SK-N-SH (cell line): ENCODE results near the gene CFAP47. TPM values are rescaled to one million over a fixed set of nuclear protein-coding genes. Genes with fewer than 3 reads are reported as not detected.

Experiments used
- CTCF ChIA-PET: fragments of 300-600, 350-600 bp; formaldehyde crosslinking; extraction: SDS; loops from one replicate; lab custom pipeline; 2021; lab: Yijun Ruan, JAX
- POLR2A ChIA-PET: fragments of 350-600 bp; sonication (Branson Sonifier 250); formaldehyde crosslinking; extraction: SDS; loops from one replicate; lab custom pipeline; 2020; ENCODE audit warnings: antibody characterized with exemption, inconsistent platforms; lab: Yijun Ruan, JAX
- DNase-seq: peaks from one replicate; pipeline ENCODE4 v3.0.0; 2012
- H2AFZ ChIP-seq: fragments of 200-600 bp; sonication (generic); 2 replicates; pipeline ENCODE4 v1.8.1; 2016; ENCODE audit warnings: antibody characterized with exemption, mild to moderate bottlenecking, low read depth
- H3F3A ChIP-seq: fragments of 200-600 bp; sonication (generic); replicated peaks from 2 replicates; pipeline ENCODE3; 2016; ENCODE audit warnings: antibody characterized with exemption, mild to moderate bottlenecking; ENCODE audit not compliant: insufficient read depth
- H3K27ac ChIP-seq, 2 experiments: fragments of 200-500 bp in 1 of 2; fragments of 200-600 bp in 1 of 2; sonication (Bioruptor generic) in 1 of 2; sonication (generic), shearing (Covaris generic) in 1 of 2; 2 replicates each; pipeline versions ENCODE4 v1.5.1 to v1.6.1; 2014 to 2016; ENCODE audit warnings: low read depth in 2 of 2, inconsistent platforms in 1 of 2, low read length in 1 of 2, mild to moderate bottlenecking in 1 of 2, mixed read lengths in 1 of 2
- H3K27me3 ChIP-seq: fragments of 200-600 bp; sonication (generic), shearing (Covaris generic); 2 replicates; pipeline ENCODE4 v1.6.1; 2016; ENCODE audit warnings: mixed run types; ENCODE audit not compliant: insufficient read depth
- H3K36me3 ChIP-seq, 2 experiments: fragments of 200-500 bp in 1 of 2; fragments of 200-600 bp in 1 of 2; sonication (Bioruptor generic) in 1 of 2; sonication (generic) in 1 of 2; replicated peaks in 1 of 2; 2 replicates each; pipeline versions ENCODE3 to v1.5.1; 2014 to 2016; ENCODE audit warnings: low read length in 1 of 2, mild to moderate bottlenecking in 1 of 2; ENCODE audit not compliant: insufficient read depth in 2 of 2, control insufficient read depth in 1 of 2
- H3K4me1 ChIP-seq, 2 experiments: fragments of 200-500 bp in 1 of 2; fragments of 200-600 bp in 1 of 2; sonication (Bioruptor generic) in 1 of 2; sonication (generic), shearing (Covaris generic) in 1 of 2; 2 replicates each; pipeline versions ENCODE4 v1.5.1 to v1.6.1; 2014 to 2016; ENCODE audit warnings: low read depth in 1 of 2, low read length in 1 of 2, mixed run types in 1 of 2; ENCODE audit not compliant: insufficient read depth in 2 of 2, control insufficient read depth in 1 of 2
- H3K4me2 ChIP-seq: fragments of 200-600 bp; sonication (generic), shearing (Covaris generic); 2 replicates; pipeline ENCODE4 v1.6.1; 2017; ENCODE audit warnings: mixed run types
- H3K4me3 ChIP-seq, 2 experiments: fragments of 200-500 bp in 1 of 2; fragments of 200-600 bp in 1 of 2; sonication (Bioruptor generic) in 1 of 2; sonication (generic), shearing (Covaris generic) in 1 of 2; 2 replicates each; pipeline versions ENCODE4 v1.5.1 to v1.8.1; 2014 to 2016; ENCODE audit warnings: low read depth in 2 of 2, inconsistent platforms in 1 of 2, low read length in 1 of 2, mild to moderate bottlenecking in 1 of 2, mixed read lengths in 1 of 2, moderate library complexity in 1 of 2
- H3K79me2 ChIP-seq: fragments of 200-600 bp; sonication (generic); 2 replicates; pipeline ENCODE4 v1.8.1; 2017; ENCODE audit warnings: mild to moderate bottlenecking; ENCODE audit not compliant: insufficient read depth
- H3K9ac ChIP-seq: fragments of 200-600 bp; sonication (generic); 2 replicates; pipeline ENCODE4 v1.6.1; 2017; ENCODE audit warnings: mixed run types
- H3K9me2 ChIP-seq: fragments of 200-600 bp; sonication (generic); 2 replicates; pipeline ENCODE4 v1.6.1; 2017; ENCODE audit warnings: mixed run types
- H3K9me3 ChIP-seq: fragments of 200-600 bp; sonication (generic); 2 replicates; pipeline ENCODE4 v1.6.1; 2017; ENCODE audit warnings: mixed run types, mild to moderate bottlenecking, moderate library complexity
- H4K20me1 ChIP-seq: fragments of 200-600 bp; sonication (generic); 2 replicates; pipeline ENCODE4 v1.6.1; 2017; ENCODE audit warnings: mild to moderate bottlenecking, mixed run types; ENCODE audit not compliant: insufficient read depth
- CHD2 ChIP-seq: fragments of 150-350 bp; IDR thresholded peaks from 2 replicates; pipeline ENCODE4 v1.6.1; 2018; ENCODE audit warnings: low read length; ENCODE audit not compliant: partially characterized antibody
- ELF1 ChIP-seq: IDR thresholded peaks from 2 replicates; pipeline ENCODE4 v1.4.0; 2012
- EP300 ChIP-seq, 2 experiments: IDR thresholded peaks; 2 replicates each; pipeline versions ENCODE4 v1.4.0 to v1.6.1; 2012; ENCODE audit warnings: borderline replicate concordance in 1 of 2, low read depth in 1 of 2, low read length in 1 of 2
- FOXJ3 ChIP-seq: sonication (generic); formaldehyde crosslinking; IDR thresholded peaks from 2 replicates; pipeline ENCODE4 v1.5.1; 2020; ENCODE audit warnings: mild to moderate bottlenecking, missing genetic modification reagents
- GABPA ChIP-seq: IDR thresholded peaks from 2 replicates; pipeline ENCODE4 v1.4.0; 2012; ENCODE audit warnings: low read depth, mild to moderate bottlenecking
- RXRA ChIP-seq: IDR thresholded peaks from 2 replicates; pipeline ENCODE4 v1.4.0; 2012; ENCODE audit warnings: low read depth, mild to moderate bottlenecking, borderline replicate concordance
- TEAD4 ChIP-seq: IDR thresholded peaks from 2 replicates; pipeline ENCODE4 v1.4.0; 2012; ENCODE audit warnings: mild to moderate bottlenecking, borderline replicate concordance; ENCODE audit not compliant: insufficient read depth
- WGBS: methylation state at CpG from one replicate; pipeline ENCODE4 v1.1.6; 2017; ENCODE audit warnings: low lambda C conversion rate; 5-methylcytosine and 5-hydroxymethylcytosine counted together
- polyA plus RNA-seq, 3 experiments: library from polyadenylated mRNA; depleted of rRNA; stranded (reverse); fragments of >200 nt; gene quantifications; 2 replicates each; pipeline ENCODE4 v1.2.3, GENCODE V29; 2012
- TF ChIP-seq, protein P1 (sequence below): fragments of 150-350 bp; IDR thresholded peaks from 2 replicates; pipeline ENCODE4 v1.6.1; 2017; ENCODE audit warnings: antibody characterized with exemption, low read length, low read depth, borderline replicate concordance
- TF ChIP-seq, protein P2 (sequence below): fragments of 200-600 bp; sonication (generic); IDR thresholded peaks from 2 replicates; pipeline ENCODE4 v1.6.1; 2017; ENCODE audit warnings: antibody characterized with exemption, mild to moderate bottlenecking, moderate library complexity
- TF ChIP-seq, protein P3 (sequence below): IDR thresholded peaks from 2 replicates; pipeline ENCODE4 v1.4.0; 2012; ENCODE audit warnings: low read depth, borderline replicate concordance

CFAP47 gene
- polyA plus RNA-seq, 1 of the 3 experiments (the other 2 are of a cell fraction) = 0.02 TPM

DNA sequence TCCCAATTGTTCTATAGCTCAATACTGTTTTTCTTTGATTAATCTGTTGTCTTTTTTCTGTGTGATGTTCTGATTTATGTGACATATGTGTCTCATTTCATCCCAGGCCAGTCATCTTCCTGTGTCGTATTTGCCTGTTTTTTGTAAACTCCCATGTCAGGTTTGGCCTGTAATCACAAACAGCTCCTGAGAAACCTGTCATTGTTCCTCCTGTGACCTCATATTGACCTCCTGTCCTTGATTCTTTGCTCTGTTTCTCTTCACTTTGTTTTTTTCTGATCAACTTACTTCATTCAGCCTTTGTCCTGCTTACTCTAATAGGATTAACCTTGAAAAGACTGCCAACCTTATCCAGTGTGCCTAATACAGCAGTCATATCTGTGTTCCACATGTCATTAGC is 438.3 kb downstream of the CFAP47 start:
- Histone ChIP-seq H3K9me2 (no peaks in the 10 kb centered on the region; the same call in 1 of the 2 replicates), H3K36me3 (no peaks in the 10 kb centered on the region), H3K4me2 (no peak overlapping the region), H3K4me3 (no peak overlapping the region), H3K4me1 (no peaks in the 10 kb centered on the region), H3K9me3 (no peaks in the 10 kb centered on the region), H2AFZ (no peak overlapping the region), H3K9ac (no peak overlapping the region), H3K27me3 (no peaks in the 10 kb centered on the region), H4K20me1 (no peaks in the 10 kb centered on the region), H3F3A (no peaks in the 10 kb centered on the region), H3K27ac (no peak overlapping the region), H3K79me2 (no peaks in the 10 kb centered on the region)
- 6% methylated on average over 1 of the region's 1 CpG for WGBS
- ChIA-PET CTCF (no interaction called here), POLR2A (no interaction called here)
- DNase-seq = peak; percentile 2
- peak in 1 of 2 experiments; percentile 78; a peak in 2 of 4 replicates for TF ChIP-seq EP300 (IDR thresholded peaks at IDR 0.05; ENCODE audit: borderline replicate concordance in 1 of 2, low read depth in 1 of 2, low read length in 1 of 2)
- TF ChIP-seq, protein P1, sequence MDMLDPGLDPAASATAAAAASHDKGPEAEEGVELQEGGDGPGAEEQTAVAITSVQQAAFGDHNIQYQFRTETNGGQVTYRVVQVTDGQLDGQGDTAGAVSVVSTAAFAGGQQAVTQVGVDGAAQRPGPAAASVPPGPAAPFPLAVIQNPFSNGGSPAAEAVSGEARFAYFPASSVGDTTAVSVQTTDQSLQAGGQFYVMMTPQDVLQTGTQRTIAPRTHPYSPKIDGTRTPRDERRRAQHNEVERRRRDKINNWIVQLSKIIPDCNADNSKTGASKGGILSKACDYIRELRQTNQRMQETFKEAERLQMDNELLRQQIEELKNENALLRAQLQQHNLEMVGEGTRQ = no peak

DNA sequence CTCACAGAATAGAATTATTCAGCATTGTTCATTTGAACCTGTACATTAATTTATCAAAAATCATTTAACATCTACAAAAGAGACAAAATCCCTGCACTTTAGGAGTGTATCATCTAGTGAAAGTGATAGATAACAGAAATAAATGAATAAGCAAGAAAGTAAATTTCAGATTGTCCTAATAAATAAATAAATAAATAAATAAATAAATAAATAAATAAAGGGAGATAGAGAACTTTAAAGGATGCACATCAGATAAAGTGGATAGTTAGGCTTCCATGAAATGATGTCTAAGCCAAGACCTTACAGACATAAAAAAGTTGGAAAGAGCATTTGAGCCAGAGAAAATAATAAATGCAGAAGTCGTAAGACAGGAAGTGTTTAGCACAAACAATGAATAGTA is 444.7 kb downstream of the CFAP47 start:
- no peak overlapping the region for H2AFZ ChIP-seq
- TF ChIP-seq GABPA (no peak), TEAD4 (no peak), RXRA (no peak), ELF1 (no peak), FOXJ3 (CRISPR knock-in tag) (no peak), CHD2 (no peak)
- TF ChIP-seq, protein P1 = no peak
- TF ChIP-seq, protein P2, sequence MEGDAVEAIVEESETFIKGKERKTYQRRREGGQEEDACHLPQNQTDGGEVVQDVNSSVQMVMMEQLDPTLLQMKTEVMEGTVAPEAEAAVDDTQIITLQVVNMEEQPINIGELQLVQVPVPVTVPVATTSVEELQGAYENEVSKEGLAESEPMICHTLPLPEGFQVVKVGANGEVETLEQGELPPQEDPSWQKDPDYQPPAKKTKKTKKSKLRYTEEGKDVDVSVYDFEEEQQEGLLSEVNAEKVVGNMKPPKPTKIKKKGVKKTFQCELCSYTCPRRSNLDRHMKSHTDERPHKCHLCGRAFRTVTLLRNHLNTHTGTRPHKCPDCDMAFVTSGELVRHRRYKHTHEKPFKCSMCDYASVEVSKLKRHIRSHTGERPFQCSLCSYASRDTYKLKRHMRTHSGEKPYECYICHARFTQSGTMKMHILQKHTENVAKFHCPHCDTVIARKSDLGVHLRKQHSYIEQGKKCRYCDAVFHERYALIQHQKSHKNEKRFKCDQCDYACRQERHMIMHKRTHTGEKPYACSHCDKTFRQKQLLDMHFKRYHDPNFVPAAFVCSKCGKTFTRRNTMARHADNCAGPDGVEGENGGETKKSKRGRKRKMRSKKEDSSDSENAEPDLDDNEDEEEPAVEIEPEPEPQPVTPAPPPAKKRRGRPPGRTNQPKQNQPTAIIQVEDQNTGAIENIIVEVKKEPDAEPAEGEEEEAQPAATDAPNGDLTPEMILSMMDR = no peak
- TF ChIP-seq, protein P3, sequence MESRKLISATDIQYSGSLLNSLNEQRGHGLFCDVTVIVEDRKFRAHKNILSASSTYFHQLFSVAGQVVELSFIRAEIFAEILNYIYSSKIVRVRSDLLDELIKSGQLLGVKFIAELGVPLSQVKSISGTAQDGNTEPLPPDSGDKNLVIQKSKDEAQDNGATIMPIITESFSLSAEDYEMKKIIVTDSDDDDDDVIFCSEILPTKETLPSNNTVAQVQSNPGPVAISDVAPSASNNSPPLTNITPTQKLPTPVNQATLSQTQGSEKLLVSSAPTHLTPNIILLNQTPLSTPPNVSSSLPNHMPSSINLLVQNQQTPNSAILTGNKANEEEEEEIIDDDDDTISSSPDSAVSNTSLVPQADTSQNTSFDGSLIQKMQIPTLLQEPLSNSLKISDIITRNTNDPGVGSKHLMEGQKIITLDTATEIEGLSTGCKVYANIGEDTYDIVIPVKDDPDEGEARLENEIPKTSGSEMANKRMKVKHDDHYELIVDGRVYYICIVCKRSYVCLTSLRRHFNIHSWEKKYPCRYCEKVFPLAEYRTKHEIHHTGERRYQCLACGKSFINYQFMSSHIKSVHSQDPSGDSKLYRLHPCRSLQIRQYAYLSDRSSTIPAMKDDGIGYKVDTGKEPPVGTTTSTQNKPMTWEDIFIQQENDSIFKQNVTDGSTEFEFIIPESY = no peak
- H3K27me3 ChIP-seq = no peaks in the 10 kb centered on the region
- no peaks in the 10 kb centered on the region for H3K9me2 ChIP-seq
- no peaks in the 10 kb centered on the region for H3K79me2 ChIP-seq
- no peaks in the 10 kb centered on the region for H4K20me1 ChIP-seq
- no peak for DNase-seq
- WGBS = 23% methylated on average over 1 of the region's 1 CpG
- H3K27ac ChIP-seq = no peak overlapping the region
- H3K4me1 ChIP-seq = no peaks in the 10 kb centered on the region
- H3K4me3 ChIP-seq = no peak overlapping the region
- no peaks in the 10 kb centered on the region for H3F3A ChIP-seq
- H3K9me3 ChIP-seq = no peaks in the 10 kb centered on the region
- ChIA-PET POLR2A (no interaction called here), CTCF (no interaction called here)
- H3K9ac ChIP-seq = no peak overlapping the region
- H3K4me2 ChIP-seq = no peak overlapping the region
- no peaks in the 10 kb centered on the region for H3K36me3 ChIP-seq
